ENCODE measurements around the gene KRTAP10-12. TPM values are rescaled to one million over a fixed set of nuclear protein-coding genes. Genes with fewer than 3 reads are reported as not detected.

The KRTAP10-12 gene
- total RNA-seq, 1 experiment from 2014 or later: not detected

DNA sequence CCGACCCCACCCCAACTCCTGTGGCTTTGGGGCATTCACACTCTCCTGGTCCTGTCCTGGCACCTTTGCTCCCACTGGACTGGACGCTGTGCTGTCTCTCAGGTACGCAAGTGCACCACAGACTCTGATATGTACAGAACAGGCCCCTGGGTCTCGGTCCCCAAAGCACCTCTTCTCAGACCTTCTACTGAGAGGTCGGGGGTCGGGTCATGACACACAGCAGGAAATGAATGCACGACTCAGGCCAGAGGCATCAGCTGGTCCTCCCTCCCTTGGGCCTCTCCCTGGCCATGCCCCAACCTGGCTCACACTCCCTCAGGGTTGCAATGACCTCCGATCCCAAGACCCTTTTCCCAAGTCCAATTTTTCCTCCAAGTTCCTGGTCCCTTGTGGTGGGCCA is 1.8 kb upstream of the KRTAP10-12 start:
- CTCF ChIA-PET: no interaction called here
- peaks cover 50% of the 10 kb centered on the region for H3K4me1 Mint-ChIP-seq

DNA sequence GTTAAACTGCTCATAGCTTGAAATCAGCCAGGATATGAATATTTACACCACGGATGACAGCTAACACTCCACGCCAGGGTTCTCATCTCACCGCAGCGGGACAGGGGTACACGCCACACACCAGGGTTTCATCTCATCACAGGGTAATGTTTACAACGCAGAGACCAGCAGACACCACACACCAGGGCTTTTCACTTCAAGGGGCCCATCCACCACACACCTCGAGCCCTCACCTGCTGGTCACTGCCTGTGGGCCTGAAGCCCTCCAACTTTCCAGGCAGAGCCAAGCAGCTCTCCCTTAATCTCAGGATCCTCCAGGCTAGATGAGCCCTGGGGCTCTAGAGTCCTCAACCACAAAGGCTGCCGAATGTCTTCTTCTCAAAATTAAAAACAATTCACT is 1.3 kb upstream of the KRTAP10-12 start:
- no peak overlapping the region for H3K4me3 Mint-ChIP-seq
- peaks cover 4% of the 10 kb centered on the region for H3K27me3 Mint-ChIP-seq (ENCODE audit: low read depth)
- CTCF ChIA-PET: no interaction called here
- POLR2A ChIA-PET: interaction anchor here (1.4 kb wide), 1 partner anchor 9 kb away, joined by 3 read pairs; no protein-coding TSS in a partner anchor
- DNase-seq (ENCODE audit: low spot score) (no peak), ATAC-seq (no peak)
- 0 out of 2 replicates have a peak overlapping the region, but pooled peaks have one; percentile 20 for H3K27ac Mint-ChIP-seq
- peaks cover 20% of the 10 kb centered on the region for H3K36me3 Mint-ChIP-seq
- peaks cover 53% of the 10 kb centered on the region for H3K4me1 Mint-ChIP-seq
- H3K9me3 Mint-ChIP-seq: peaks cover 22% of the 10 kb centered on the region
- no peak for TF ChIP-seq TEAD1 (CRISPR knock-in tag; IDR thresholded peaks at IDR 0.05)
- TF ChIP-seq, protein P1, sequence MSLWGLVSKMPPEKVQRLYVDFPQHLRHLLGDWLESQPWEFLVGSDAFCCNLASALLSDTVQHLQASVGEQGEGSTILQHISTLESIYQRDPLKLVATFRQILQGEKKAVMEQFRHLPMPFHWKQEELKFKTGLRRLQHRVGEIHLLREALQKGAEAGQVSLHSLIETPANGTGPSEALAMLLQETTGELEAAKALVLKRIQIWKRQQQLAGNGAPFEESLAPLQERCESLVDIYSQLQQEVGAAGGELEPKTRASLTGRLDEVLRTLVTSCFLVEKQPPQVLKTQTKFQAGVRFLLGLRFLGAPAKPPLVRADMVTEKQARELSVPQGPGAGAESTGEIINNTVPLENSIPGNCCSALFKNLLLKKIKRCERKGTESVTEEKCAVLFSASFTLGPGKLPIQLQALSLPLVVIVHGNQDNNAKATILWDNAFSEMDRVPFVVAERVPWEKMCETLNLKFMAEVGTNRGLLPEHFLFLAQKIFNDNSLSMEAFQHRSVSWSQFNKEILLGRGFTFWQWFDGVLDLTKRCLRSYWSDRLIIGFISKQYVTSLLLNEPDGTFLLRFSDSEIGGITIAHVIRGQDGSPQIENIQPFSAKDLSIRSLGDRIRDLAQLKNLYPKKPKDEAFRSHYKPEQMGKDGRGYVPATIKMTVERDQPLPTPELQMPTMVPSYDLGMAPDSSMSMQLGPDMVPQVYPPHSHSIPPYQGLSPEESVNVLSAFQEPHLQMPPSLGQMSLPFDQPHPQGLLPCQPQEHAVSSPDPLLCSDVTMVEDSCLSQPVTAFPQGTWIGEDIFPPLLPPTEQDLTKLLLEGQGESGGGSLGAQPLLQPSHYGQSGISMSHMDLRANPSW (CRISPR knock-in tag; conservative IDR thresholded peaks at IDR 0.05; ENCODE audit: low read depth): no peak
- TF ChIP-seq JUN (CRISPR knock-in tag; IDR thresholded peaks at IDR 0.05): no peak
- TF ChIP-seq, protein P2, sequence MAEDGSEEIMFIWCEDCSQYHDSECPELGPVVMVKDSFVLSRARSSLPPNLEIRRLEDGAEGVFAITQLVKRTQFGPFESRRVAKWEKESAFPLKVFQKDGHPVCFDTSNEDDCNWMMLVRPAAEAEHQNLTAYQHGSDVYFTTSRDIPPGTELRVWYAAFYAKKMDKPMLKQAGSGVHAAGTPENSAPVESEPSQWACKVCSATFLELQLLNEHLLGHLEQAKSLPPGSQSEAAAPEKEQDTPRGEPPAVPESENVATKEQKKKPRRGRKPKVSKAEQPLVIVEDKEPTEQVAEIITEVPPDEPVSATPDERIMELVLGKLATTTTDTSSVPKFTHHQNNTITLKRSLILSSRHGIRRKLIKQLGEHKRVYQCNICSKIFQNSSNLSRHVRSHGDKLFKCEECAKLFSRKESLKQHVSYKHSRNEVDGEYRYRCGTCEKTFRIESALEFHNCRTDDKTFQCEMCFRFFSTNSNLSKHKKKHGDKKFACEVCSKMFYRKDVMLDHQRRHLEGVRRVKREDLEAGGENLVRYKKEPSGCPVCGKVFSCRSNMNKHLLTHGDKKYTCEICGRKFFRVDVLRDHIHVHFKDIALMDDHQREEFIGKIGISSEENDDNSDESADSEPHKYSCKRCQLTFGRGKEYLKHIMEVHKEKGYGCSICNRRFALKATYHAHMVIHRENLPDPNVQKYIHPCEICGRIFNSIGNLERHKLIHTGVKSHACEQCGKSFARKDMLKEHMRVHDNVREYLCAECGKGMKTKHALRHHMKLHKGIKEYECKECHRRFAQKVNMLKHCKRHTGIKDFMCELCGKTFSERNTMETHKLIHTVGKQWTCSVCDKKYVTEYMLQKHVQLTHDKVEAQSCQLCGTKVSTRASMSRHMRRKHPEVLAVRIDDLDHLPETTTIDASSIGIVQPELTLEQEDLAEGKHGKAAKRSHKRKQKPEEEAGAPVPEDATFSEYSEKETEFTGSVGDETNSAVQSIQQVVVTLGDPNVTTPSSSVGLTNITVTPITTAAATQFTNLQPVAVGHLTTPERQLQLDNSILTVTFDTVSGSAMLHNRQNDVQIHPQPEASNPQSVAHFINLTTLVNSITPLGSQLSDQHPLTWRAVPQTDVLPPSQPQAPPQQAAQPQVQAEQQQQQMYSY (CRISPR knock-in tag; IDR thresholded peaks at IDR 0.05): peak; percentile 46; the same call in 1 of the 2 replicates
- TF ChIP-seq ZNF138 (CRISPR knock-in tag; conservative IDR thresholded peaks at IDR 0.05): no peak
- no peak for TF ChIP-seq HMGA2 (CRISPR knock-in tag; IDR thresholded peaks at IDR 0.05)

More for the DNA sequence above, 1.8 kb upstream of the KRTAP10-12 start:
- POLR2A ChIA-PET: no interaction called here
- peaks cover 22% of the 10 kb centered on the region for H3K9me3 Mint-ChIP-seq
- DNase-seq (ENCODE audit: low spot score) (no peak), ATAC-seq (no peak)
- H3K36me3 Mint-ChIP-seq: peaks cover 20% of the 10 kb centered on the region
- H3K27ac Mint-ChIP-seq: no peak overlapping the region
- TF ChIP-seq MYBL2 (CRISPR knock-in tag; IDR thresholded peaks at IDR 0.05) (no peak), ELF4 (CRISPR knock-in tag; IDR thresholded peaks at IDR 0.05; ENCODE audit: low read depth) (no peak), SP1 (CRISPR knock-in tag; conservative IDR thresholded peaks at IDR 0.05) (no peak), CREB1 (CRISPR knock-in tag; IDR thresholded peaks at IDR 0.05) (no peak), NR2C2 (CRISPR knock-in tag; IDR thresholded peaks at IDR 0.05) (no peak), NFATC4 (CRISPR knock-in tag; IDR thresholded peaks at IDR 0.05) (no peak), SMAD3 (CRISPR knock-in tag; IDR thresholded peaks at IDR 0.05; ENCODE audit: borderline replicate concordance) (no peak), CBFB (CRISPR knock-in tag; IDR thresholded peaks at IDR 0.05; ENCODE audit: low read depth) (no peak), ESRRA (CRISPR knock-in tag; IDR thresholded peaks at IDR 0.05; ENCODE audit: borderline replicate concordance) (no peak), NR3C1 (CRISPR knock-in tag; conservative IDR thresholded peaks at IDR 0.05; ENCODE audit: low read depth) (no peak), ZNF317 (CRISPR knock-in tag; IDR thresholded peaks at IDR 0.05; ENCODE audit: borderline replicate concordance, low read depth) (no peak), KAT7 (CRISPR knock-in tag; IDR thresholded peaks at IDR 0.05; ENCODE audit: borderline replicate concordance) (no peak), RORB (CRISPR knock-in tag; IDR thresholded peaks at IDR 0.05) (no peak)
- TF ChIP-seq, protein P3, sequence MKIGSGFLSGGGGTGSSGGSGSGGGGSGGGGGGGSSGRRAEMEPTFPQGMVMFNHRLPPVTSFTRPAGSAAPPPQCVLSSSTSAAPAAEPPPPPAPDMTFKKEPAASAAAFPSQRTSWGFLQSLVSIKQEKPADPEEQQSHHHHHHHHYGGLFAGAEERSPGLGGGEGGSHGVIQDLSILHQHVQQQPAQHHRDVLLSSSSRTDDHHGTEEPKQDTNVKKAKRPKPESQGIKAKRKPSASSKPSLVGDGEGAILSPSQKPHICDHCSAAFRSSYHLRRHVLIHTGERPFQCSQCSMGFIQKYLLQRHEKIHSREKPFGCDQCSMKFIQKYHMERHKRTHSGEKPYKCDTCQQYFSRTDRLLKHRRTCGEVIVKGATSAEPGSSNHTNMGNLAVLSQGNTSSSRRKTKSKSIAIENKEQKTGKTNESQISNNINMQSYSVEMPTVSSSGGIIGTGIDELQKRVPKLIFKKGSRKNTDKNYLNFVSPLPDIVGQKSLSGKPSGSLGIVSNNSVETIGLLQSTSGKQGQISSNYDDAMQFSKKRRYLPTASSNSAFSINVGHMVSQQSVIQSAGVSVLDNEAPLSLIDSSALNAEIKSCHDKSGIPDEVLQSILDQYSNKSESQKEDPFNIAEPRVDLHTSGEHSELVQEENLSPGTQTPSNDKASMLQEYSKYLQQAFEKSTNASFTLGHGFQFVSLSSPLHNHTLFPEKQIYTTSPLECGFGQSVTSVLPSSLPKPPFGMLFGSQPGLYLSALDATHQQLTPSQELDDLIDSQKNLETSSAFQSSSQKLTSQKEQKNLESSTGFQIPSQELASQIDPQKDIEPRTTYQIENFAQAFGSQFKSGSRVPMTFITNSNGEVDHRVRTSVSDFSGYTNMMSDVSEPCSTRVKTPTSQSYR (CRISPR knock-in tag; IDR thresholded peaks at IDR 0.05): no peak
- TF ChIP-seq, protein P4, sequence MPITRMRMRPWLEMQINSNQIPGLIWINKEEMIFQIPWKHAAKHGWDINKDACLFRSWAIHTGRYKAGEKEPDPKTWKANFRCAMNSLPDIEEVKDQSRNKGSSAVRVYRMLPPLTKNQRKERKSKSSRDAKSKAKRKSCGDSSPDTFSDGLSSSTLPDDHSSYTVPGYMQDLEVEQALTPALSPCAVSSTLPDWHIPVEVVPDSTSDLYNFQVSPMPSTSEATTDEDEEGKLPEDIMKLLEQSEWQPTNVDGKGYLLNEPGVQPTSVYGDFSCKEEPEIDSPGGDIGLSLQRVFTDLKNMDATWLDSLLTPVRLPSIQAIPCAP (CRISPR knock-in tag; IDR thresholded peaks at IDR 0.05): no peak
- TF ChIP-seq, protein P5, sequence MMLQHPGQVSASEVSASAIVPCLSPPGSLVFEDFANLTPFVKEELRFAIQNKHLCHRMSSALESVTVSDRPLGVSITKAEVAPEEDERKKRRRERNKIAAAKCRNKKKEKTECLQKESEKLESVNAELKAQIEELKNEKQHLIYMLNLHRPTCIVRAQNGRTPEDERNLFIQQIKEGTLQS (CRISPR knock-in tag; conservative IDR thresholded peaks at IDR 0.05): no peak
- TF ChIP-seq, protein P6, sequence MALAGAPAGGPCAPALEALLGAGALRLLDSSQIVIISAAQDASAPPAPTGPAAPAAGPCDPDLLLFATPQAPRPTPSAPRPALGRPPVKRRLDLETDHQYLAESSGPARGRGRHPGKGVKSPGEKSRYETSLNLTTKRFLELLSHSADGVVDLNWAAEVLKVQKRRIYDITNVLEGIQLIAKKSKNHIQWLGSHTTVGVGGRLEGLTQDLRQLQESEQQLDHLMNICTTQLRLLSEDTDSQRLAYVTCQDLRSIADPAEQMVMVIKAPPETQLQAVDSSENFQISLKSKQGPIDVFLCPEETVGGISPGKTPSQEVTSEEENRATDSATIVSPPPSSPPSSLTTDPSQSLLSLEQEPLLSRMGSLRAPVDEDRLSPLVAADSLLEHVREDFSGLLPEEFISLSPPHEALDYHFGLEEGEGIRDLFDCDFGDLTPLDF (CRISPR knock-in tag; IDR thresholded peaks at IDR 0.05): no peak
- TF ChIP-seq, protein P7, sequence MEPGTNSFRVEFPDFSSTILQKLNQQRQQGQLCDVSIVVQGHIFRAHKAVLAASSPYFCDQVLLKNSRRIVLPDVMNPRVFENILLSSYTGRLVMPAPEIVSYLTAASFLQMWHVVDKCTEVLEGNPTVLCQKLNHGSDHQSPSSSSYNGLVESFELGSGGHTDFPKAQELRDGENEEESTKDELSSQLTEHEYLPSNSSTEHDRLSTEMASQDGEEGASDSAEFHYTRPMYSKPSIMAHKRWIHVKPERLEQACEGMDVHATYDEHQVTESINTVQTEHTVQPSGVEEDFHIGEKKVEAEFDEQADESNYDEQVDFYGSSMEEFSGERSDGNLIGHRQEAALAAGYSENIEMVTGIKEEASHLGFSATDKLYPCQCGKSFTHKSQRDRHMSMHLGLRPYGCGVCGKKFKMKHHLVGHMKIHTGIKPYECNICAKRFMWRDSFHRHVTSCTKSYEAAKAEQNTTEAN (CRISPR knock-in tag; IDR thresholded peaks at IDR 0.05): no peak
- TF ChIP-seq, protein P8, sequence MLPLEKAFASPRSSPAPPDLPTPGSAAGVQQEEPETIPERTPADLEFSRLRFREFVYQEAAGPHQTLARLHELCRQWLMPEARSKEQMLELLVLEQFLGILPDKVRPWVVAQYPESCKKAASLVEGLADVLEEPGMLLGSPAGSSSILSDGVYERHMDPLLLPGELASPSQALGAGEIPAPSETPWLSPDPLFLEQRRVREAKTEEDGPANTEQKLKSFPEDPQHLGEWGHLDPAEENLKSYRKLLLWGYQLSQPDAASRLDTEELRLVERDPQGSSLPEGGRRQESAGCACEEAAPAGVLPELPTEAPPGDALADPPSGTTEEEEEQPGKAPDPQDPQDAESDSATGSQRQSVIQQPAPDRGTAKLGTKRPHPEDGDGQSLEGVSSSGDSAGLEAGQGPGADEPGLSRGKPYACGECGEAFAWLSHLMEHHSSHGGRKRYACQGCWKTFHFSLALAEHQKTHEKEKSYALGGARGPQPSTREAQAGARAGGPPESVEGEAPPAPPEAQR (CRISPR knock-in tag; IDR thresholded peaks at IDR 0.05): no peak
- H3K27me3 Mint-ChIP-seq (ENCODE audit: low read depth): peaks cover 4% of the 10 kb centered on the region
- H3K4me3 Mint-ChIP-seq: no peak overlapping the region
